ENCODE data around the gene NUBP2.

NUBP2 gene

GRCh38 chr16:1746693-1747195, 36.0 kb upstream of the NUBP2 start:
- Mint-ChIP-seq H3K4me3 (no peak overlapping the region), H3K4me1 (no peaks in the 10 kb centered on the region), H3K27me3 (ENCODE audit: low read depth, poor library complexity) (no peaks in the 10 kb centered on the region), H3K36me3 (ENCODE audit: low read depth) (peaks cover 12% of the 10 kb centered on the region), H3K27ac (no peak overlapping the region), H3K9me3 (no peaks in the 10 kb centered on the region)
- no peak for DNase-seq
- TF ChIP-seq CTCF (IDR thresholded peaks at IDR 0.05) = no peak

GRCh38 chr16:1747934-1748333, 34.8 kb upstream of the NUBP2 start:
- Mint-ChIP-seq H3K4me3 (no peak overlapping the region), H3K27ac (no peak overlapping the region), H3K4me1 (no peaks in the 10 kb centered on the region), H3K9me3 (no peaks in the 10 kb centered on the region), H3K27me3 (ENCODE audit: low read depth, poor library complexity) (no peaks in the 10 kb centered on the region), H3K36me3 (ENCODE audit: low read depth) (peaks cover 20% of the 10 kb centered on the region)
- TF ChIP-seq CTCF (IDR thresholded peaks at IDR 0.05) = no peak
- no peak for DNase-seq

- Mint-ChIP-seq H3K9me3 (no peaks in the 10 kb centered on the region), H3K36me3 (ENCODE audit: low read depth) (peaks cover 21% of the 10 kb centered on the region), H3K4me3 (no peak overlapping the region), H3K27ac (no peak overlapping the region), H3K27me3 (ENCODE audit: low read depth, poor library complexity) (no peaks in the 10 kb centered on the region), H3K4me1 (no peaks in the 10 kb centered on the region)
- no peak for DNase-seq
- no peak for TF ChIP-seq CTCF (IDR thresholded peaks at IDR 0.05)
Measured at GRCh38 chr16:1749152-1750117, 33.3 kb upstream of the NUBP2 start.

- no peak for DNase-seq
- H3K9me3 Mint-ChIP-seq = no peaks in the 10 kb centered on the region
- H3K4me3 Mint-ChIP-seq = no peak overlapping the region
- no peaks in the 10 kb centered on the region for H3K27me3 Mint-ChIP-seq (ENCODE audit: low read depth, poor library complexity)
- peaks cover 25% of the 10 kb centered on the region for H3K36me3 Mint-ChIP-seq (ENCODE audit: low read depth)
- H3K27ac Mint-ChIP-seq = no peak overlapping the region
- no peak for TF ChIP-seq CTCF (IDR thresholded peaks at IDR 0.05)
- no peaks in the 10 kb centered on the region for H3K4me1 Mint-ChIP-seq
Measured at GRCh38 chr16:1751946-1752345, 30.8 kb upstream of the NUBP2 start.

GRCh38 chr16:1752853-1753252, 29.9 kb upstream of the NUBP2 start:
- no peak overlapping the region for H3K4me3 Mint-ChIP-seq
- H3K27me3 Mint-ChIP-seq (ENCODE audit: low read depth, poor library complexity) = no peaks in the 10 kb centered on the region
- no peaks in the 10 kb centered on the region for H3K4me1 Mint-ChIP-seq
- DNase-seq = no peak
- no peak for TF ChIP-seq CTCF (IDR thresholded peaks at IDR 0.05)
- H3K36me3 Mint-ChIP-seq (ENCODE audit: low read depth) = peaks cover 25% of the 10 kb centered on the region
- no peak overlapping the region for H3K27ac Mint-ChIP-seq
- no peaks in the 10 kb centered on the region for H3K9me3 Mint-ChIP-seq
